K562 (cell line): ENCODE results near the gene MEAF6. TPM values are rescaled to one million over a fixed set of nuclear protein-coding genes. Genes with fewer than 3 reads are reported as not detected.

Experiments used
- CBX5 ChIP-seq: IDR thresholded peaks from 2 replicates; pipeline ENCODE4 v1.6.1; 2014; ENCODE audit warnings: low read depth, borderline replicate concordance
- FIP1L1 ChIP-seq: fragments of 200-400 bp; formaldehyde crosslinking; IDR thresholded peaks from 2 replicates; pipeline ENCODE4 v1.6.1; 2018; ENCODE audit warnings: mild to moderate bottlenecking, low read depth, low read length; ENCODE audit not compliant: poor library complexity, severe bottlenecking
- GABPB1 ChIP-seq: sonication (generic); formaldehyde crosslinking; IDR thresholded peaks from 2 replicates; pipeline ENCODE4 v1.8.0; 2022; ENCODE audit warnings: mild to moderate bottlenecking, missing genetic modification reagents
- HOXB6 ChIP-seq: fragments of 250-450 bp; sonication (Bioruptor Pico); IDR thresholded peaks from 2 replicates; pipeline ENCODE4 v1.5.1; 2022; ENCODE audit warnings: mild to moderate bottlenecking, borderline replicate concordance
- MEIS2 ChIP-seq: fragments of 450-650 bp; IDR thresholded peaks from 2 replicates; pipeline ENCODE4 v1.6.1; 2014; ENCODE audit warnings: mild to moderate bottlenecking; ENCODE audit not compliant: partially characterized antibody
- PHTF2 ChIP-seq: fragments of 250-450 bp; sonication (Bioruptor Pico); IDR thresholded peaks from 2 replicates; pipeline ENCODE4 v1.5.0; 2021; ENCODE audit warnings: mild to moderate bottlenecking
- SMARCE1 ChIP-seq: fragments of 450-650 bp; IDR thresholded peaks from 2 replicates; pipeline ENCODE4 v1.7.1; 2016; ENCODE audit warnings: mild to moderate bottlenecking
- TAF15 ChIP-seq: fragments of 200-400 bp; formaldehyde crosslinking; IDR thresholded peaks from 2 replicates; pipeline ENCODE4 v1.6.1; 2017; ENCODE audit warnings: mild to moderate bottlenecking, low read depth, low read length, moderate library complexity
- TCFL5 ChIP-seq: fragments of 250-450 bp; sonication (Bioruptor Pico); conservative IDR thresholded peaks from 2 replicates; pipeline ENCODE4 v1.6.1; 2021; ENCODE audit warnings: mild to moderate bottlenecking, moderate library complexity, matching md5 sums
- TEAD1 ChIP-seq, 2 experiments: fragments of 450-650 bp in 1 of 2; sonication (generic) in 1 of 2; formaldehyde crosslinking; IDR thresholded peaks; 2 replicates each; pipeline versions ENCODE4 v1.4.0 to v1.8.0; 2020 to 2022; ENCODE audit warnings: mild to moderate bottlenecking in 2 of 2, missing genetic modification reagents in 1 of 2
- TRIM24 ChIP-seq, 2 experiments: fragments of 450-650 bp; IDR thresholded peaks; 2 replicates each; pipeline ENCODE4 v1.6.1; 2016
- XRCC4 ChIP-seq: IDR thresholded peaks from one replicate; pipeline ENCODE4 v1.6.1; 2011; ENCODE audit not compliant: insufficient read depth, insufficient read length; ENCODE audit errors: extremely low read depth
- ZFP1 ChIP-seq: fragments of 450-650 bp; formaldehyde crosslinking; IDR thresholded peaks from 2 replicates; pipeline ENCODE4 v1.4.0; 2020; ENCODE audit warnings: mild to moderate bottlenecking, mixed read lengths
- ZNF24 ChIP-seq: fragments of 450-650 bp; IDR thresholded peaks from 2 replicates; pipeline ENCODE4 v1.6.1; 2016
- ZNF253 ChIP-seq: fragments of 250-450 bp; sonication (Bioruptor Pico); conservative IDR thresholded peaks from 2 replicates; pipeline ENCODE4 v1.6.1; 2021; ENCODE audit warnings: mild to moderate bottlenecking
- polyA plus RNA-seq, 8 experiments: library from polyadenylated mRNA; depleted of rRNA in 4 of 8; stranded (reverse) in 5 of 8; unstranded in 3 of 8; fragments of >200 nt; fragmentation: Nextera tagmentation in 2 of 8; fragmentation: Illumina TruSeq in 1 of 8; extraction: Ambion mirVana in 2 of 8; extraction: Trizol in 1 of 8; gene quantifications; 2 replicates each; pipeline versions ENCODE4 v1.2.1 to v1.2.3, GENCODE V29; 2011 to 2014; ENCODE audit warnings: inconsistent platforms in 1 of 8, missing spikeins in 1 of 8
- total RNA-seq, 7 experiments: library from RNA; depleted of rRNA in 6 of 7; stranded (reverse); fragments of >200 nt in 6 of 7; fragmentation: Illumina TruSeq in 2 of 7; extraction: Trizol in 2 of 7; gene quantifications; 2 replicates each; pipeline versions ENCODE4 v1.2.1 to v1.2.3, GENCODE V29; 2011 to 2021; ENCODE audit warnings: low replicate concordance in 1 of 7
- TF ChIP-seq, protein P1 (sequence below): fragments of 200-800 bp; sonication (Bioruptor generic); IDR thresholded peaks from 2 replicates; pipeline ENCODE4 v1.6.1; 2016; ENCODE audit warnings: missing genetic modification characterization, missing compliant biosample characterization
- TF ChIP-seq, protein P2 (sequence below): sonication (generic); formaldehyde crosslinking; IDR thresholded peaks from 2 replicates; pipeline ENCODE4 v1.4.0; 2020; ENCODE audit warnings: mild to moderate bottlenecking, missing genetic modification reagents
- TF ChIP-seq, protein P3 (sequence below): sonication (generic); formaldehyde crosslinking; IDR thresholded peaks from 2 replicates; pipeline ENCODE4 v1.8.0; 2022; ENCODE audit warnings: mild to moderate bottlenecking, missing genetic modification reagents
- TF ChIP-seq, protein P4 (sequence below): fragments of 250-450 bp; sonication (Bioruptor Pico); IDR thresholded peaks from 2 replicates; pipeline ENCODE4 v1.8.0; 2021; ENCODE audit warnings: mild to moderate bottlenecking, moderate library complexity

Gene MEAF6
- total and polyA plus RNA-seq, 9 of the 15 experiments (the other 6 are each of a cell fraction or from before 2014, with no cell fraction given): 55.0 to 151 (median 92.3) TPM

DNA sequence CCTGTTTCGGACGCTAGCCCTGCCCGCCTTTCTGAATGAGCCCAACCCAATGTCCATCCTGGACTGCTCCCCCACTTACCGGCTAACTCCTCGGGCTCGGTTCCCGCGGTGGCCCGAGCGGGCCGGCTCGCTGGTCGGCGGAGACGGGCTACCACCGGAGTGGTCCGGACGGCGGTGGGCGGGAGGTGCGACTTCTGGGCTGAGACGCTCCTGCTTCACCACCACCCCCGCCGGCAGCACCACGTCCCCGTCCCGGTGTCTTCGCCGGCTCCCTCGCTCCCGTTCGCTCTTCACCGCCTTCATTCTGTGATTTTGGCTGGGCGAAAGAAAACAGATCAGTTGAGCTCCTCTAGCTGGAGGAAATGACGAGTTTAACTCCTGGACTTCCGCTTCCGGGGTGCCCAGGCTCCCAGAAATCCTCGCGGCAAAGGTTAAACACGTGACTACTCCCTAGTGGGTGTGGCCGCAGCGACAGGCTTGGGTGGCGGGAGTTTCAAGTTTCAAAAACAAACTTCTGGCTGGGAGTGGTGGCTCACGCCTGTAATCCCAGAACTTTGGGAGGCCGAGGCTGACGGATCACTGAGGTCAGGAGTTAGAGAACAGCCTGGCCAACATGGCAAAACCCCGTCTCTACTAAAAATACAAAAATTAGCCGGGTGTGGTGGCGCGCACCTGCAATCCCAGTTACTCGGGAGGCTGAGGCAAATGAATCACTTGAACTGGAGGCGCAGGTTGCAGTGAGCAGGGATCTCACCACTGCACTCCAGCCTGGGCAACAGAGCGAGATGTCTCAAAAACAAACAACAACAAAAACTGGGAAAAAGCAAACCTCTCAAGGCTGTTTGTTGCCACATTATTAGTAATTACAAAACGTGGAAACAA is 39.6 kb upstream of the MEAF6 start, which contains the start of gene SNIP1 (continued):
- TF ChIP-seq ZFP1 (CRISPR knock-in tag): no peak
- TF ChIP-seq TCFL5 (CRISPR knock-in tag): no peak
- no peak for TF ChIP-seq TAF15
- 0 out of 4 replicates have a peak, but pooled peaks of 1 of the 2 experiments have one; percentile 63 for TF ChIP-seq TEAD1 (CRISPR knock-in tag; IDR thresholded peaks at IDR 0.05)
- TF ChIP-seq ZNF24: no peak
- no peak for TF ChIP-seq FIP1L1
- peak; percentile 88 for TF ChIP-seq CBX5
- no peak; the same call in 1 of the 2 replicates for TF ChIP-seq SMARCE1
- TF ChIP-seq, protein P1, sequence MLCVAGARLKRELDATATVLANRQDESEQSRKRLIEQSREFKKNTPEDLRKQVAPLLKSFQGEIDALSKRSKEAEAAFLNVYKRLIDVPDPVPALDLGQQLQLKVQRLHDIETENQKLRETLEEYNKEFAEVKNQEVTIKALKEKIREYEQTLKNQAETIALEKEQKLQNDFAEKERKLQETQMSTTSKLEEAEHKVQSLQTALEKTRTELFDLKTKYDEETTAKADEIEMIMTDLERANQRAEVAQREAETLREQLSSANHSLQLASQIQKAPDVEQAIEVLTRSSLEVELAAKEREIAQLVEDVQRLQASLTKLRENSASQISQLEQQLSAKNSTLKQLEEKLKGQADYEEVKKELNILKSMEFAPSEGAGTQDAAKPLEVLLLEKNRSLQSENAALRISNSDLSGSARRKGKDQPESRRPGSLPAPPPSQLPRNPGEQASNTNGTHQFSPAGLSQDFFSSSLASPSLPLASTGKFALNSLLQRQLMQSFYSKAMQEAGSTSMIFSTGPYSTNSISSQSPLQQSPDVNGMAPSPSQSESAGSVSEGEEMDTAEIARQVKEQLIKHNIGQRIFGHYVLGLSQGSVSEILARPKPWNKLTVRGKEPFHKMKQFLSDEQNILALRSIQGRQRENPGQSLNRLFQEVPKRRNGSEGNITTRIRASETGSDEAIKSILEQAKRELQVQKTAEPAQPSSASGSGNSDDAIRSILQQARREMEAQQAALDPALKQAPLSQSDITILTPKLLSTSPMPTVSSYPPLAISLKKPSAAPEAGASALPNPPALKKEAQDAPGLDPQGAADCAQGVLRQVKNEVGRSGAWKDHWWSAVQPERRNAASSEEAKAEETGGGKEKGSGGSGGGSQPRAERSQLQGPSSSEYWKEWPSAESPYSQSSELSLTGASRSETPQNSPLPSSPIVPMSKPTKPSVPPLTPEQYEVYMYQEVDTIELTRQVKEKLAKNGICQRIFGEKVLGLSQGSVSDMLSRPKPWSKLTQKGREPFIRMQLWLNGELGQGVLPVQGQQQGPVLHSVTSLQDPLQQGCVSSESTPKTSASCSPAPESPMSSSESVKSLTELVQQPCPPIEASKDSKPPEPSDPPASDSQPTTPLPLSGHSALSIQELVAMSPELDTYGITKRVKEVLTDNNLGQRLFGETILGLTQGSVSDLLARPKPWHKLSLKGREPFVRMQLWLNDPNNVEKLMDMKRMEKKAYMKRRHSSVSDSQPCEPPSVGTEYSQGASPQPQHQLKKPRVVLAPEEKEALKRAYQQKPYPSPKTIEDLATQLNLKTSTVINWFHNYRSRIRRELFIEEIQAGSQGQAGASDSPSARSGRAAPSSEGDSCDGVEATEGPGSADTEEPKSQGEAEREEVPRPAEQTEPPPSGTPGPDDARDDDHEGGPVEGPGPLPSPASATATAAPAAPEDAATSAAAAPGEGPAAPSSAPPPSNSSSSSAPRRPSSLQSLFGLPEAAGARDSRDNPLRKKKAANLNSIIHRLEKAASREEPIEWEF (CRISPR knock-in tag): no peak
- TF ChIP-seq MEIS2: no peak
- no peak for TF ChIP-seq HOXB6 (CRISPR knock-in tag)
- no peak for TF ChIP-seq ZNF253 (CRISPR knock-in tag)
- TF ChIP-seq, protein P2, sequence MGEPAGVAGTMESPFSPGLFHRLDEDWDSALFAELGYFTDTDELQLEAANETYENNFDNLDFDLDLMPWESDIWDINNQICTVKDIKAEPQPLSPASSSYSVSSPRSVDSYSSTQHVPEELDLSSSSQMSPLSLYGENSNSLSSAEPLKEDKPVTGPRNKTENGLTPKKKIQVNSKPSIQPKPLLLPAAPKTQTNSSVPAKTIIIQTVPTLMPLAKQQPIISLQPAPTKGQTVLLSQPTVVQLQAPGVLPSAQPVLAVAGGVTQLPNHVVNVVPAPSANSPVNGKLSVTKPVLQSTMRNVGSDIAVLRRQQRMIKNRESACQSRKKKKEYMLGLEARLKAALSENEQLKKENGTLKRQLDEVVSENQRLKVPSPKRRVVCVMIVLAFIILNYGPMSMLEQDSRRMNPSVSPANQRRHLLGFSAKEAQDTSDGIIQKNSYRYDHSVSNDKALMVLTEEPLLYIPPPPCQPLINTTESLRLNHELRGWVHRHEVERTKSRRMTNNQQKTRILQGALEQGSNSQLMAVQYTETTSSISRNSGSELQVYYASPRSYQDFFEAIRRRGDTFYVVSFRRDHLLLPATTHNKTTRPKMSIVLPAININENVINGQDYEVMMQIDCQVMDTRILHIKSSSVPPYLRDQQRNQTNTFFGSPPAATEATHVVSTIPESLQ (CRISPR knock-in tag): peak; percentile 89; the same call in 1 of the 2 replicates
- no peak for TF ChIP-seq PHTF2
- peak; percentile 93 to 96 for TF ChIP-seq TRIM24 (IDR thresholded peaks at IDR 0.05)
- TF ChIP-seq, protein P3, sequence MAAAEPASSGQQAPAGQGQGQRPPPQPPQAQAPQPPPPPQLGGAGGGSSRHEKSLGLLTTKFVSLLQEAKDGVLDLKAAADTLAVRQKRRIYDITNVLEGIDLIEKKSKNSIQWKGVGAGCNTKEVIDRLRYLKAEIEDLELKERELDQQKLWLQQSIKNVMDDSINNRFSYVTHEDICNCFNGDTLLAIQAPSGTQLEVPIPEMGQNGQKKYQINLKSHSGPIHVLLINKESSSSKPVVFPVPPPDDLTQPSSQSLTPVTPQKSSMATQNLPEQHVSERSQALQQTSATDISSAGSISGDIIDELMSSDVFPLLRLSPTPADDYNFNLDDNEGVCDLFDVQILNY: no peak
- TF ChIP-seq XRCC4: no peak
- peak; percentile 96 for TF ChIP-seq GABPB1 (CRISPR knock-in tag)
- TF ChIP-seq, protein P4, sequence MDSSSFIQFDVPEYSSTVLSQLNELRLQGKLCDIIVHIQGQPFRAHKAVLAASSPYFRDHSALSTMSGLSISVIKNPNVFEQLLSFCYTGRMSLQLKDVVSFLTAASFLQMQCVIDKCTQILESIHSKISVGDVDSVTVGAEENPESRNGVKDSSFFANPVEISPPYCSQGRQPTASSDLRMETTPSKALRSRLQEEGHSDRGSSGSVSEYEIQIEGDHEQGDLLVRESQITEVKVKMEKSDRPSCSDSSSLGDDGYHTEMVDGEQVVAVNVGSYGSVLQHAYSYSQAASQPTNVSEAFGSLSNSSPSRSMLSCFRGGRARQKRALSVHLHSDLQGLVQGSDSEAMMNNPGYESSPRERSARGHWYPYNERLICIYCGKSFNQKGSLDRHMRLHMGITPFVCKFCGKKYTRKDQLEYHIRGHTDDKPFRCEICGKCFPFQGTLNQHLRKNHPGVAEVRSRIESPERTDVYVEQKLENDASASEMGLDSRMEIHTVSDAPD (CRISPR knock-in tag): no peak
